A549 (cell line): Measurements from ENCODE around the gene GBX2. TPM values are rescaled to one million over a fixed set of nuclear protein-coding genes. Genes with fewer than 3 reads are reported as not detected.

Source experiments
- ATAC-seq, 2 experiments: fragments of 200-7000 bp in 1 of 2; fragments of >200 bp in 1 of 2; cut with Nextera tagmentation in 1 of 2; cut with Tn5 transposase in 1 of 2; 3 replicates each; pipeline versions ENCODE4 v1.8.0 to v1.9.1; 2018 to 2020; ENCODE audit warnings: mild to moderate bottlenecking in 1 of 2, moderate library complexity in 1 of 2
- CTCF ChIA-PET: fragments of 300-600 bp; sonication (Branson Sonifier 250); formaldehyde crosslinking; extraction: SDS; loops from one replicate; lab custom pipeline; 2021; ENCODE audit warnings: antibody characterized with exemption, inconsistent platforms; lab: Yijun Ruan, JAX
- POLR2A ChIA-PET: fragments of 350-600 bp; formaldehyde crosslinking; extraction: SDS; loops from one replicate; lab custom pipeline; 2021; ENCODE audit warnings: antibody characterized with exemption, inconsistent platforms; lab: Yijun Ruan, JAX
- DNase-seq, 2 experiments: peaks; one replicate each; pipeline versions ENCODE4 v3.0.0 to v3.0.0-alpha.2; 2011 to 2016; ENCODE audit warnings: low read depth in 1 of 2, low spot score in 1 of 2
- FAIRE-seq: peaks from 2 replicates; lab custom pipeline; 2011; peaks lifted over from hg19 to GRCh38; lab: Jason Lieb, UNC
- H3K27ac ChIP-seq, 2 experiments: fragments of >200 bp; sonication (Bioruptor Twin); formaldehyde crosslinking; 3 replicates each; pipeline ENCODE4 v1.5.1; 2016 to 2017
- H3K4me1 ChIP-seq: fragments of >200 bp; sonication (Bioruptor Twin); formaldehyde crosslinking; 3 replicates; pipeline ENCODE4 v1.6.1; 2016
- H3K4me2 ChIP-seq: fragments of >200 bp; sonication (Bioruptor Twin); formaldehyde crosslinking; 3 replicates; pipeline ENCODE4 v1.6.1; 2016
- H3K4me3 ChIP-seq: fragments of >200 bp; sonication (Bioruptor Twin); formaldehyde crosslinking; 3 replicates; pipeline ENCODE4 v1.5.1; 2016
- H3K9me3 ChIP-seq: fragments of >200 bp; sonication (Bioruptor Twin); formaldehyde crosslinking; 3 replicates; pipeline ENCODE4 v1.6.1; 2016
- CBX2 ChIP-seq: fragments of 200-600 bp; sonication (generic); IDR thresholded peaks from 2 replicates; pipeline ENCODE4 v1.6.1; 2016; ENCODE audit warnings: low read depth, mild to moderate bottlenecking, borderline replicate concordance
- EP300 ChIP-seq, 2 experiments: fragments of >200 bp; sonication (Bioruptor Twin); formaldehyde crosslinking; IDR thresholded peaks; 2 replicates in 1 of 2; 3 replicates in 1 of 2; pipeline ENCODE4 v1.6.1; 2016 to 2017
- ESRRA ChIP-seq: fragments of 150-350 bp; IDR thresholded peaks from 2 replicates; pipeline ENCODE4 v1.6.1; 2014; ENCODE audit warnings: mild to moderate bottlenecking, low read length, borderline replicate concordance
- FOSB ChIP-seq: fragments of 250-450 bp; sonication (Bioruptor Pico); IDR thresholded peaks from 2 replicates; pipeline ENCODE4 v1.5.0; 2020; ENCODE audit warnings: mild to moderate bottlenecking, moderate library complexity
- FOXS1 ChIP-seq: fragments of 250-450 bp; sonication (Bioruptor Pico); IDR thresholded peaks from 2 replicates; pipeline ENCODE4 v1.5.0; 2020; ENCODE audit warnings: mild to moderate bottlenecking, moderate library complexity
- GATA3 ChIP-seq: IDR thresholded peaks from 2 replicates; pipeline ENCODE4 v1.6.1; 2012; ENCODE audit warnings: borderline replicate concordance
- HDAC2 ChIP-seq: fragments of 200-600 bp; sonication (generic); IDR thresholded peaks from 2 replicates; pipeline ENCODE4 v1.6.1; 2016
- HEYL ChIP-seq: fragments of 250-450 bp; sonication (Bioruptor Pico); IDR thresholded peaks from 2 replicates; pipeline ENCODE4 v1.8.0; 2021; ENCODE audit warnings: mild to moderate bottlenecking, moderate library complexity
- JUN ChIP-seq, 2 experiments: fragments of >200 bp; sonication (Bioruptor Twin); formaldehyde crosslinking; IDR thresholded peaks; 2 replicates in 1 of 2; 3 replicates in 1 of 2; pipeline ENCODE4 v1.6.1; 2016 to 2017
- KDM5A ChIP-seq: fragments of 200-600 bp; sonication (generic); IDR thresholded peaks from 2 replicates; pipeline ENCODE4 v1.6.1; 2016; ENCODE audit warnings: antibody characterized with exemption, mild to moderate bottlenecking
- MAZ ChIP-seq: fragments of 150-350 bp; IDR thresholded peaks from 2 replicates; pipeline ENCODE4 v1.6.1; 2014; ENCODE audit warnings: antibody characterized with exemption, low read depth, low read length, borderline replicate concordance
- MYC ChIP-seq: IDR thresholded peaks from 2 replicates; pipeline ENCODE4 v1.6.1; 2012; ENCODE audit warnings: mild to moderate bottlenecking, inconsistent platforms, low read length, improper control_type of control experiment, borderline replicate concordance
- NFE2L2 ChIP-seq: fragments of 150-350 bp; conservative IDR thresholded peaks from 2 replicates; pipeline ENCODE4 v1.6.1; 2014; ENCODE audit warnings: low read length
- NPAS2 ChIP-seq: fragments of 250-450 bp; sonication (Bioruptor Pico); IDR thresholded peaks from 2 replicates; pipeline ENCODE4 v1.8.0; 2022; ENCODE audit warnings: mild to moderate bottlenecking, moderate library complexity, borderline replicate concordance
- PHF8 ChIP-seq: fragments of 200-600 bp; sonication (generic); IDR thresholded peaks from 2 replicates; pipeline ENCODE4 v1.6.1; 2016; ENCODE audit warnings: low read depth, mild to moderate bottlenecking, antibody characterized with exemption, moderate library complexity, borderline replicate concordance
- POLR2A ChIP-seq: IDR thresholded peaks from 2 replicates; pipeline ENCODE4 v1.6.1; 2012; ENCODE audit warnings: mild to moderate bottlenecking, low read length
- POLR2AphosphoS2 ChIP-seq: conservative IDR thresholded peaks from 2 replicates; pipeline ENCODE4 v1.6.1; 2012; ENCODE audit warnings: low read length, improper control_type of control experiment, inconsistent platforms
- RAD21 ChIP-seq, 2 experiments: fragments of >200 bp in 1 of 2; sonication (Bioruptor Twin) in 1 of 2; formaldehyde crosslinking in 1 of 2; IDR thresholded peaks in 1 of 2; conservative IDR thresholded peaks in 1 of 2; 2 replicates in 1 of 2; 3 replicates in 1 of 2; pipeline ENCODE4 v1.6.1; 2012 to 2018; ENCODE audit warnings: inconsistent platforms in 1 of 2
- RCOR1 ChIP-seq: fragments of 150-350 bp; IDR thresholded peaks from 2 replicates; pipeline ENCODE4 v1.6.1; 2014; ENCODE audit warnings: antibody characterized with exemption, low read length, low read depth
- RNF2 ChIP-seq: fragments of 200-600 bp; sonication (generic); IDR thresholded peaks from 2 replicates; pipeline ENCODE4 v1.6.1; 2016; ENCODE audit warnings: low read depth, mild to moderate bottlenecking, antibody characterized with exemption, moderate library complexity, borderline replicate concordance
- SMC3 ChIP-seq: fragments of >200 bp; sonication (Bioruptor Twin); formaldehyde crosslinking; IDR thresholded peaks from 3 replicates; pipeline ENCODE4 v1.6.1; 2018; ENCODE audit warnings: inconsistent platforms
- TFCP2L1 ChIP-seq: fragments of 250-450 bp; sonication (Bioruptor Pico); IDR thresholded peaks from 2 replicates; pipeline ENCODE4 v1.5.0; 2021; ENCODE audit warnings: mild to moderate bottlenecking
- ZNF302 ChIP-seq: fragments of 250-450 bp; sonication (Bioruptor Pico); IDR thresholded peaks from 2 replicates; pipeline ENCODE4 v1.9.0; 2021; ENCODE audit warnings: inconsistent platforms, mild to moderate bottlenecking, moderate library complexity
- ZSCAN20 ChIP-seq: fragments of 250-450 bp; sonication (Bioruptor Pico); IDR thresholded peaks from 2 replicates; pipeline ENCODE4 v1.8.0; 2022; ENCODE audit warnings: mild to moderate bottlenecking, moderate library complexity
- WGBS: methylation state at CpG from one replicate; pipeline ENCODE4 v1.1.6; 2017; ENCODE audit errors: missing lambda C conversion rate; 5-methylcytosine and 5-hydroxymethylcytosine counted together
- polyA plus RNA-seq, 4 experiments: library from polyadenylated mRNA; depleted of rRNA in 3 of 4; stranded (reverse); fragments of >200 nt; fragmentation: RNase III in 1 of 4; extraction: RNeasy Plus Mini Kit Qiagen cat#74134 plus additional on column Dnase treatment in 1 of 4; gene quantifications; 2 replicates in 3 of 4; 3 replicates in 1 of 4; pipeline ENCODE4 v1.2.3, GENCODE V29; 2011 to 2017
- TF ChIP-seq, protein P1 (sequence below): fragments of >200 bp; sonication (Bioruptor Twin); formaldehyde crosslinking; IDR thresholded peaks from 3 replicates; pipeline ENCODE4 v1.6.1; 2016
- TF ChIP-seq, protein P2 (sequence below): IDR thresholded peaks from 2 replicates; pipeline ENCODE4 v1.6.1; 2012
- TF ChIP-seq, protein P3 (sequence below): fragments of 450-650 bp; IDR thresholded peaks from 2 replicates; pipeline ENCODE4 v1.6.1; 2014; ENCODE audit warnings: antibody characterized with exemption

Gene GBX2
- polyA plus RNA-seq, 2 of the 4 experiments (the other 2 are of a cell fraction): 1.2 to 1.9 TPM

DNA sequence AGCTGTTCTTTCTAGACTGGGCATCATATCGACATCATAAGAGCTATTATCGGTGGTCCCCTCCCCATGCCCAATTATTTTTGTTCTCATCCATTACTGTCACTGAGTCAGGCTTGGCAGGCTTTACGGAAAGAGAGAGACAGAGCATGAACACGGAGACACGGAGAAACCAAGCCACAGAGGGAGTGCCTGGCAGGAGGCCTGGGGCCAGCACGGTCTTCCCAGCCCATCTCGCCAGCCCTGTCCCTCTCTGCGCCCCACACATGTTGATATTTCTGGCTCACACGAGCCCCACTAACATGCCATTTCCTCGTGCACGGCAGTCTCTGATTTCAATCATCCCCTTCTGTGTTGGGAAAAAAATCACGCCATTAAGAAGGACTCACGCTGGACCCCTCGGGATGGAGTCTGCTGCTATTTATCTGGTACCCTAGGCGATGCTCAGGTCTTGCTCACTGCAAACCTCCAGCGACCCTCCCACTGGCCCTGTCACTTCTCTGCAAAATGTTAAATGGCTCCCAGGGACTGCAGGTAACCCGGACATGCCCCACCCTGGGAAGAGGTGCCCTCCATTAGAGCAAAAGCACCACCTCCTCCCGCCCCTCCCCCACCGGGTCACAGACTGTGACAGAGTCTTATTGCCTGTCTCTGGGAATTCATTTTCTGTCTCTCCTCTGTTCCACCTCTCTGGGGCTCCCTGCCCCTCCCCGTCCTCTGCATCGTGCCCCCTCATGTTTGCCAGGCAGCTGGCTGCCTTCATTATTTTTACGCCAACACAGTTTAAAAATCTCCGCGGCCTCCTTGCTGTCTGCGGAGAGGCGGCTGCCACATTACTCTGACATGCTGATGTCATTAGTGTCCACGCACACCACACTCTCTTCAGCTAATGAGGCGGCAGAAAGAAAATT lies 40.1 kb upstream of the GBX2 start:
- POLR2A ChIA-PET: no interaction called here
- H3K27ac ChIP-seq: no peak overlapping the region
- H3K9me3 ChIP-seq: 0 out of 3 replicates have a peak, but pooled peaks cover 3% of the 10 kb centered on the region
- H3K4me2 ChIP-seq: no peak overlapping the region
- no peak for FAIRE-seq
- H3K4me1 ChIP-seq: peaks cover 4% of the 10 kb centered on the region; the same call in 1 of the 3 replicates
- TF ChIP-seq GATA3 (no peak), HDAC2 (no peak), POLR2A (no peak), JUN (IDR thresholded peaks at IDR 0.05) (no peak), MAZ (no peak), ZNF302 (CRISPR knock-in tag) (no peak), EP300 (IDR thresholded peaks at IDR 0.05) (no peak), NFE2L2 (no peak), HEYL (CRISPR knock-in tag) (no peak), ZSCAN20 (no peak), FOSB (CRISPR knock-in tag) (no peak), ESRRA (no peak), TFCP2L1 (CRISPR knock-in tag) (no peak), RNF2 (no peak)
- TF ChIP-seq, protein P1, sequence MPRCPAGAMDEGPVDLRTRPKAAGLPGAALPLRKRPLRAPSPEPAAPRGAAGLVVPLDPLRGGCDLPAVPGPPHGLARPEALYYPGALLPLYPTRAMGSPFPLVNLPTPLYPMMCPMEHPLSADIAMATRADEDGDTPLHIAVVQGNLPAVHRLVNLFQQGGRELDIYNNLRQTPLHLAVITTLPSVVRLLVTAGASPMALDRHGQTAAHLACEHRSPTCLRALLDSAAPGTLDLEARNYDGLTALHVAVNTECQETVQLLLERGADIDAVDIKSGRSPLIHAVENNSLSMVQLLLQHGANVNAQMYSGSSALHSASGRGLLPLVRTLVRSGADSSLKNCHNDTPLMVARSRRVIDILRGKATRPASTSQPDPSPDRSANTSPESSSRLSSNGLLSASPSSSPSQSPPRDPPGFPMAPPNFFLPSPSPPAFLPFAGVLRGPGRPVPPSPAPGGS: no peak
- TF ChIP-seq, protein P2, sequence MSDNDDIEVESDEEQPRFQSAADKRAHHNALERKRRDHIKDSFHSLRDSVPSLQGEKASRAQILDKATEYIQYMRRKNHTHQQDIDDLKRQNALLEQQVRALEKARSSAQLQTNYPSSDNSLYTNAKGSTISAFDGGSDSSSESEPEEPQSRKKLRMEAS: no peak
- TF ChIP-seq, protein P3, sequence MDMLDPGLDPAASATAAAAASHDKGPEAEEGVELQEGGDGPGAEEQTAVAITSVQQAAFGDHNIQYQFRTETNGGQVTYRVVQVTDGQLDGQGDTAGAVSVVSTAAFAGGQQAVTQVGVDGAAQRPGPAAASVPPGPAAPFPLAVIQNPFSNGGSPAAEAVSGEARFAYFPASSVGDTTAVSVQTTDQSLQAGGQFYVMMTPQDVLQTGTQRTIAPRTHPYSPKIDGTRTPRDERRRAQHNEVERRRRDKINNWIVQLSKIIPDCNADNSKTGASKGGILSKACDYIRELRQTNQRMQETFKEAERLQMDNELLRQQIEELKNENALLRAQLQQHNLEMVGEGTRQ: no peak
- ATAC-seq: no peak
- WGBS: 79% methylated on average over 28 of the region's 28 CpGs
- no peak for DNase-seq
- H3K4me3 ChIP-seq: no peak overlapping the region
- CTCF ChIA-PET: interaction anchor here (0.7 to 3.7 kb wide), 2 partner anchors 11 to 27 kb away, joined by 3 to 13 read pairs; no protein-coding TSS in a partner anchor

DNA sequence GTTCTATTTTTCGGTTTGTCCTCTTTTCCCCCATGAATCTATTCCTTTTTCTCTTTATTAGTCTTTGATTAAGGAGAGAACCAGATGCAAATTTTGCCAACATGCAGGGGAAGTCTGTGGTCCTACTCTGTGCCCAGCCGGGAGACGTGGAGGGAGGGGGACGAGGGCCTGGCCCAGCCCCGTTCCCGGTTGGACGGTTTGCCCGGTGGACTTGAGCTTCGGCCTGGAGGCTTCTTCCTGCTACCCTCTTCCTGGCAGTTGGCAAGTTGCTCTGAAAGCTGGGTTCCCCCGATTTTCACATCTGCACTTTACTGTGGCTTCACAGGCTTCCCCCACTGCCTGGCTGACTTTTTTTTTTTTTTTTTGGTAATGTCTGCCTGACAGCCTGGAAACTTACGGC lies 39.3 kb upstream of the GBX2 start:
- POLR2A ChIA-PET: no interaction called here
- no peak overlapping the region for H3K27ac ChIP-seq
- no peak overlapping the region for H3K4me3 ChIP-seq
- no peak for DNase-seq
- H3K4me1 ChIP-seq: peaks cover 4% of the 10 kb centered on the region; the same call in 1 of the 3 replicates
- no peak overlapping the region for H3K4me2 ChIP-seq
- 0 out of 3 replicates have a peak, but pooled peaks cover 3% of the 10 kb centered on the region for H3K9me3 ChIP-seq
- no peak for ATAC-seq
- 83% methylated on average over 11 of the region's 11 CpGs for WGBS
- no peak for FAIRE-seq
- CTCF ChIA-PET: interaction anchor here (0.7 to 3.7 kb wide), 2 partner anchors 10 to 26 kb away, joined by 3 to 13 read pairs; no protein-coding TSS in a partner anchor
- no peak for TF ChIP-seq POLR2AphosphoS2
- TF ChIP-seq GATA3: no peak

DNA sequence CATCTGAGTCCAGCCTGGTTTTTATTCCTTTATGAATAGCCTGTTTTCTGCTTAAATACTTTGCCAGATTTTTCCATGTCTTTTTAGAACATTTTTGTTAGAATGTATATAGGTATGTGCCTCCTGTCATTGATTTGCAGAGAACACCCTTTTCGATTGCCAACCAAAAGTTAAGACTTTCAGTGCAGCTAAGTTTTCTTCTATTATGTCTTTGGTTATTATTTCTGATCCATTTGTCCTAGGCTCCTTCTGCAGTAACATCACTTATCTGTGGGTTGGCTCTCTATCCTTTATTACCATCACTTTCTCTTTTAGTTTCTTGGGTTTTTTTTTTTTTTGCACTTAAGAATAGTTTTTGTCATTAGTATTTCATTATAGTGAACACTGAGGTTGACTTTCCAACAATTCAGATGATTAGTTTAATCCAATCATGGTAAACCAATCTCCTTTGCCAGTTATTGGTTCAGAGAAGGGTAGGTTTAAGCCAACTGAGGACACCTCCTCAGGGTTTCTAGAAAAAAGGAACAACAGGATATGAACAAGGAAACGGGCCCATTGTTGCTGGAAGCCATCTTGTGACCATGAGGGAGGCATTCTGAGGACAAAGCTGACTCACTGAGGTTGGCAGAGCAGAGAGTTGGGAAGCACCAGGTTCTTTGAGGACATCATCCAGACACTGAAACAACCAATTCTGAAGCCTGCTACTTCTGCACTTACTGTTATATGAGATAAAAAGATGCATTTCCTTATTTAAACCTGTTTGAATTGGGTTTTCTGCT lies 37.9 kb upstream of the GBX2 start:
- FAIRE-seq (no peak), DNase-seq (no peak), ATAC-seq (no peak)
- 33% methylated on average over 2 of the region's 2 CpGs for WGBS
- POLR2A ChIA-PET: no interaction called here
- H3K27ac ChIP-seq: no peak overlapping the region
- CTCF ChIA-PET: no interaction called here
- H3K9me3 ChIP-seq: 0 out of 3 replicates have a peak, but pooled peaks cover 3% of the 10 kb centered on the region
- H3K4me3 ChIP-seq: no peak overlapping the region
- H3K4me1 ChIP-seq: peaks cover 4% of the 10 kb centered on the region; the same call in 1 of the 3 replicates
- no peak overlapping the region for H3K4me2 ChIP-seq
- TF ChIP-seq FOXS1 (CRISPR knock-in tag) (no peak), RCOR1 (no peak), EP300 (IDR thresholded peaks at IDR 0.05) (no peak), GATA3 (no peak), NPAS2 (CRISPR knock-in tag) (no peak), KDM5A (no peak), POLR2A (no peak), HEYL (CRISPR knock-in tag) (no peak), MYC (no peak), RAD21 (conservative IDR thresholded peaks at IDR 0.05 in 1 of 2, IDR thresholded peaks at IDR 0.05 in 1 of 2) (no peak), NFE2L2 (no peak), CBX2 (no peak), SMC3 (no peak), PHF8 (no peak)
- TF ChIP-seq, protein P1: no peak
- TF ChIP-seq, protein P3: no peak
